Stimulated activated naive CD8-positive, alpha-beta T cell treated with anti-CD3 and anti-CD28 coated beads, Interleukin-15, amount 100 ng/mL, for 72 hours (primary cell): ENCODE results near the gene TIAM1.

Source experiments
- ATAC-seq: fragments of 150-1000 bp; cut with Tn5 transposase; 2 replicates; pipeline ENCODE4 v1.10.0; 2021; ENCODE audit warnings: mild to moderate bottlenecking, moderate library complexity
- DNase-seq, 2 donors: peaks; one replicate each; pipeline ENCODE4 v3.0.0; 2021 to 2022
- H3K27ac Mint-ChIP-seq, 2 donors: one replicate each; pipeline ENCODE4 v1.8.0; 2022; ENCODE audit warnings: mild to moderate bottlenecking in 2 of 2, mixed read lengths in 2 of 2, moderate library complexity in 2 of 2
- H3K27me3 Mint-ChIP-seq: one replicate; pipeline ENCODE4 v1.8.0; 2022; ENCODE audit warnings: mixed read lengths
- H3K4me1 Mint-ChIP-seq: one replicate; pipeline ENCODE4 v1.8.0; 2022; ENCODE audit warnings: mild to moderate bottlenecking, mixed read lengths
- H3K4me3 Mint-ChIP-seq, 2 donors: one replicate each; pipeline ENCODE4 v1.8.0; 2022; ENCODE audit warnings: mild to moderate bottlenecking in 2 of 2, mixed read lengths in 2 of 2, moderate library complexity in 1 of 2
- H3K9me3 Mint-ChIP-seq, 2 donors: one replicate each; pipeline ENCODE4 v1.8.0; 2022; ENCODE audit warnings: mixed read lengths in 2 of 2

TIAM1 gene

DNA sequence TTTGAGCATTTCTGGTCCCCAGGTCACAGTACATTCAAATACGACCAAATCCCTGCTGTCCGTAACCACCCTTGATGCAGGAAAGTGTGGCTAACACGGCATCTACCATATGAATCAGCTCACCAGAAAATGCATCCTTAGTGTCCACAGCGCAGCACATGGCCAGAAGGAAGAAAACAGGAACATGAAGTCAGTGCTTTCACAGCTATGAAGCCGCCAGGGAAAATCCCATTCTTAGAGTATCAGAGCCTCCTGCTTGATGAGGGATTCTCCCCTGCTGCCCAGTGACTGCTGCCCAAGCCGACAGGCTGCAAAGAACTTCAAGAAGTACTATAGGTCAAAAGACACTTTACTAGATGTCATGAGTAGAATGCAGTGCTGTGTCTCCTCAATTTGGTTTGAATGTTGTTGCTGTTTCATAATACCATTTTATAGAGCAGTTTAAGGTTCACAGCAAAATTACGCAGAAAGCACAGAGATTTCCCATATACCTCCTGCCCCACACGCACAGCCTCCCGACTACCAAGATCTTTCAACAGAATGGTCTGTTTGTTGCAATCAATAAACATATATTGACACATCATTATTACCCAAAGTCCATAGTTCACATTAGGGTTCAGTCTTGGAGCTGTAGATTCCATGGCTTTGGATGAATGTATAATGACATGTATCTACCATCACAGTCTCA lies 14.5 kb downstream of the TIAM1 start:
- no peaks in the 10 kb centered on the region for H3K27me3 Mint-ChIP-seq
- H3K4me1 Mint-ChIP-seq, result peaks cover 58% of the 10 kb centered on the region
- H3K9me3 Mint-ChIP-seq, result peaks cover 0 to 7% of the 10 kb centered on the region in 2 donors
- H3K27ac Mint-ChIP-seq, result no peak overlapping the region
- DNase-seq (no peak), ATAC-seq (no peak)
- no peak overlapping the region for H3K4me3 Mint-ChIP-seq

- Mint-ChIP-seq H3K27ac (peak overlapping the region; percentile 3 to 66), H3K4me3 (peak overlapping the region; percentile 71 to 73), H3K27me3 (no peaks in the 10 kb centered on the region), H3K9me3 (peaks cover 0 to 7% of the 10 kb centered on the region in 2 donors), H3K4me1 (peaks cover 34% of the 10 kb centered on the region)
- ATAC-seq (peak; percentile 94), DNase-seq (peak; percentile 61 to 82)
Observed at GRCh38 chr21:31326522-31327242, 17.4 kb downstream of the TIAM1 start.

DNA sequence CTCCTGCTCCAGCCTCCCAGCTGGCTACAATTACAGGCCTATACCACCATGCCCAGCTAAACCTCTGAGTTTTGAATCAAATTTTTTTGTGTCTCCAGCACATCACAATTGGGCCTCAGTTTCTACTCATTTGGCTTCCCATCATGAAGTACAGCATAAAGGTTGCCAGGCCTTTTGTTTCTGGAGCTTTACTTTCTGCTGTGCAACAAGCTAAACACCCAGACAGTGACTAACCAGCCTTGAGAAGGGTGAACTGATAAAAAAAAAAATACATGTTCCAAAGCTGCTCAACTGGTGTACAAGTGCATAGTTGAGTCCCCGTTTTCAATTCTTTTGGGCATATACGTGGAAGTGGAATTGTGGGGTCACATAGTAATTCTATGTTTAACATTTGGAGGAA lies 25.1 kb downstream of the TIAM1 start:
- no peak overlapping the region for H3K4me3 Mint-ChIP-seq
- no peak overlapping the region for H3K27ac Mint-ChIP-seq
- DNase-seq (no peak), ATAC-seq (no peak)
- H3K9me3 Mint-ChIP-seq, result no peaks in the 10 kb centered on the region
- peaks cover 8% of the 10 kb centered on the region for H3K4me1 Mint-ChIP-seq
- H3K27me3 Mint-ChIP-seq, result no peaks in the 10 kb centered on the region

GRCh38 chr21:31317688-31318087 lies 26.4 kb downstream of the TIAM1 start:
- H3K27me3 Mint-ChIP-seq, result no peaks in the 10 kb centered on the region

GRCh38 chr21:31316488-31317169 lies 27.4 kb downstream of the TIAM1 start:
- Mint-ChIP-seq H3K27me3 (no peaks in the 10 kb centered on the region), H3K4me1 (peaks cover 16% of the 10 kb centered on the region), H3K27ac (no peak overlapping the region), H3K9me3 (no peaks in the 10 kb centered on the region), H3K4me3 (no peak overlapping the region)
- ATAC-seq, result no peak
- no peak for DNase-seq

More at GRCh38 chr21:31317688-31318087, 26.4 kb downstream of the TIAM1 start:
- no peak overlapping the region for H3K4me3 Mint-ChIP-seq
- H3K4me1 Mint-ChIP-seq, result peaks cover 8% of the 10 kb centered on the region
- no peak for ATAC-seq
- H3K9me3 Mint-ChIP-seq, result no peaks in the 10 kb centered on the region
- no peak overlapping the region for H3K27ac Mint-ChIP-seq
- DNase-seq, result no peak

- Mint-ChIP-seq H3K4me1 (peaks cover 16% of the 10 kb centered on the region), H3K27me3 (no peaks in the 10 kb centered on the region), H3K27ac (no peak overlapping the region), H3K4me3 (no peak overlapping the region), H3K9me3 (no peaks in the 10 kb centered on the region)
- ATAC-seq (no peak), DNase-seq (no peak)
Observed at GRCh38 chr21:31316072-31316471, 28.0 kb downstream of the TIAM1 start.

DNA sequence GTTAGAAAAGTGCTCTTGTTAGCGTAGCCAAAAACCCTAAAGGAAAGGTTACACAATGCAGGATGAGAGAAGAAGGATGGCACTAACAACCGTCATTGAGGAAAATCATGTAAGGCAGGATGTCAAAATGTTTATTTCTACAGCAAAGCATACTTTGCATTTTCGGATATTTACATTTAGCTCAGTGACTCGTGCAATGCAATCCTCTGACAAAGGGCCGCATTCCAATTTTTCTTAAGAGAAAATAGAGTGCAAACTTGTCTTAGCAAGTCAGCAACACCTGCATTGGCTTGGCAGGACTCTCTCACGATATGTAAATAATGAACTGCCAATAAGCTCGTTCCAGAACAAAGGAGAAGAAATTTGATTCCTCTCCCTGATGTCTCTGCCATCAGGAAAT lies 33.3 kb downstream of the TIAM1 start:
- no peak for ATAC-seq
- Mint-ChIP-seq H3K27me3 (no peaks in the 10 kb centered on the region), H3K27ac (no peak overlapping the region), H3K4me1 (peaks cover 8% of the 10 kb centered on the region), H3K4me3 (no peak overlapping the region), H3K9me3 (no peaks in the 10 kb centered on the region)
- no peak for DNase-seq

DNA sequence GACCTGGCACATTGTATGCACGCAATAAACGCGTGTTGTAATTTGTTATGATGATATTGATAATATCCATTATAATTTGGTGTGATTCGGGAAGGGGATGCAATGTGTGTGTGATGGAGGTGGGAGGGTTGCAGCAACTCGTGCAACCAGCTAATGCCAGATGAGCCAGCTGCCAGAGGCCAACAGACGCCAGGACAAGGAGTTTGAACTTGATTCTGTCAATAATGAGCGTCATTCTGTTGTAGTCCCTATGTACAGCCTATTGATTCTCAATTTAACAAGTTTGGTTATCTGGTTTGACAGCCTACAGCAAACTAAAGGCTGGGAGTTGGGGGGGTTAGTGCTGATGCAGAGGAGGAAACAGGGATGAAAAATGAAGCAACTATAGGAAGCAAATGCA lies 35.5 kb downstream of the TIAM1 start:
- ATAC-seq (no peak), DNase-seq (no peak)
- no peaks in the 10 kb centered on the region for H3K27me3 Mint-ChIP-seq
- no peak overlapping the region for H3K4me3 Mint-ChIP-seq
- no peaks in the 10 kb centered on the region for H3K9me3 Mint-ChIP-seq
- H3K27ac Mint-ChIP-seq, result no peak overlapping the region
- peaks cover 16% of the 10 kb centered on the region for H3K4me1 Mint-ChIP-seq

DNA sequence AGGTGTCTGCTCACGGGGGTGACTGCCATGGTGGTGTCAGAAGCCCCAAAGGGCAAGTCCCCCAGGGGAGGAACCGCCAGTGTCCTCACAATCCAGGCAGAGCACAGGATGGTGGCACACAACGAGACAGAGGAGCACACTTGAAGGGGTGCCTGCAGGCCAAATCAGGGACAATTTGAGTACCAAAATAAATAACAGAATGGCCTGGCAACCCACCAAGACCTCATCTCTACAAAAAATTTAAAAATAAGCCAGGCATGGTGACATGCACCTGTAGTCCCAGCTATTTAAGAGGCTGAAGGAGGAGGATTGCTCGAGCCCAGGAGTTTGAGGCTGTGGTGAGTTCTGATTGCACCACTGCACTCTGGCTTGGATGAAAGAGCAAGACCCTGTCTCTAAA lies 38.2 kb downstream of the TIAM1 start:
- DNase-seq (no peak), ATAC-seq (no peak)
- H3K9me3 Mint-ChIP-seq, result no peaks in the 10 kb centered on the region
- H3K27me3 Mint-ChIP-seq, result no peaks in the 10 kb centered on the region
- no peak overlapping the region for H3K27ac Mint-ChIP-seq
- H3K4me1 Mint-ChIP-seq, result peaks cover 8% of the 10 kb centered on the region
- H3K4me3 Mint-ChIP-seq, result no peak overlapping the region

GRCh38 chr21:31299291-31300147 lies 44.5 kb downstream of the TIAM1 start:
- Mint-ChIP-seq H3K4me1 (peaks cover 13% of the 10 kb centered on the region), H3K27ac (no peak overlapping the region), H3K9me3 (no peaks in the 10 kb centered on the region), H3K4me3 (no peak overlapping the region), H3K27me3 (no peaks in the 10 kb centered on the region)
- no peak for DNase-seq
- ATAC-seq, result no peak

- H3K27ac Mint-ChIP-seq, result no peak overlapping the region
Observed at GRCh38 chr21:31298618-31299269, 45.3 kb downstream of the TIAM1 start.

GRCh38 chr21:31297806-31298205 lies 46.3 kb downstream of the TIAM1 start:
- no peak for DNase-seq
- no peaks in the 10 kb centered on the region for H3K27me3 Mint-ChIP-seq
- no peaks in the 10 kb centered on the region for H3K9me3 Mint-ChIP-seq
- peaks cover 23% of the 10 kb centered on the region for H3K4me1 Mint-ChIP-seq
- ATAC-seq, result no peak
- no peak overlapping the region for H3K27ac Mint-ChIP-seq
- H3K4me3 Mint-ChIP-seq, result no peak overlapping the region

More at GRCh38 chr21:31298618-31299269, 45.3 kb downstream of the TIAM1 start:
- no peaks in the 10 kb centered on the region for H3K9me3 Mint-ChIP-seq
- H3K4me3 Mint-ChIP-seq, result no peak overlapping the region
- H3K4me1 Mint-ChIP-seq, result peaks cover 13% of the 10 kb centered on the region
- no peak for DNase-seq
- no peaks in the 10 kb centered on the region for H3K27me3 Mint-ChIP-seq
- no peak for ATAC-seq

GRCh38 chr21:31295676-31296075 lies 48.4 kb downstream of the TIAM1 start:
- H3K9me3 Mint-ChIP-seq, result no peaks in the 10 kb centered on the region
- H3K27ac Mint-ChIP-seq, result no peak overlapping the region
- DNase-seq (no peak), ATAC-seq (no peak)
- peaks cover 31% of the 10 kb centered on the region for H3K4me1 Mint-ChIP-seq
- no peak overlapping the region for H3K4me3 Mint-ChIP-seq
- H3K27me3 Mint-ChIP-seq, result no peaks in the 10 kb centered on the region

DNA sequence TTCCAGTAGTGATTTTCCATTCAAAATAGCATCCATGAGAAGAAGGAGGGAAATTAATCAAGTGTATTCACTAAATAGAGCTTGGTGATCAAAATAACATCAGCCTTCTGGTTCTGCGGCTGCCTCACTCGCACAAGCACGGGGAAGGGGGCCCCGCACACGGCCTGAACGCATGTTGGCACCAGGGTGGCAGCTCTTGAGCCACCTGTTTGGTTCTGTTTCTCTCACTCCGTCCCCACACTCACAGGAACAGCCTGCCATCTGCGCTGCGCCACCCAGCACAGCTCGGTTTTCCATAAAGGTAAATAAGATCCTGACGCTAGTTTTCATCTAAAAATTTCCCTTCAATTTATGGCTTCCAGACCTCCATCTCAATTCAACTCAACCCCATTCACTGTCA lies 49.4 kb downstream of the TIAM1 start:
- no peak for DNase-seq
- H3K27me3 Mint-ChIP-seq, result no peaks in the 10 kb centered on the region
- no peaks in the 10 kb centered on the region for H3K9me3 Mint-ChIP-seq
- H3K27ac Mint-ChIP-seq, result no peak overlapping the region
- H3K4me1 Mint-ChIP-seq, result peaks cover 31% of the 10 kb centered on the region
- H3K4me3 Mint-ChIP-seq, result no peak overlapping the region
- ATAC-seq, result no peak

DNA sequence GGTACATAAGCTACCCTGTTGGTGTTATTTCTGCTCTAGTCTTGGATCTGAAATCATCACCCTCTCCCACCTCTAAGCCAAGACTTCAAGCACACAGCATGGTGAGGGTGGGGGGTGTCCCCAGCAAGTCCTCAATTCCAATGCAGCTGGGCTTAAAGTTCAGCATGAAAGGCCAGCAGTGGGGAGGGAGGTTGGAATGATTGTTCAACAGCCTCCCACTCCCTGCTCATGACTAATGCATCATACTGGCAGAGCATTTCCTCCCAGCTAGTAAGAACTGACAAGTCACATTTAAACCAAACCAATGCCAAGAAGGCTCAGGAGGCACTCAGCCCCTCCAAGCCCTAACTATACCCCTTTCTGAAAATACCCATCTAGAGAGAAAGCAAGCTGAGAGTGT lies 50.1 kb downstream of the TIAM1 start:
- Mint-ChIP-seq H3K9me3 (no peaks in the 10 kb centered on the region), H3K4me1 (peaks cover 31% of the 10 kb centered on the region), H3K27ac (peak overlapping the region in 1 of 2 donors; percentile 51), H3K27me3 (no peaks in the 10 kb centered on the region), H3K4me3 (peak overlapping the region; percentile 44 to 57)
- ATAC-seq (peak; percentile 96), DNase-seq (peak; percentile 24 to 62)
